HCT116 (cell line): ENCODE results near the gene CRTC1. TPM values are rescaled to one million over a fixed set of nuclear protein-coding genes. Genes with fewer than 3 reads are reported as not detected.

ENCODE experiments used
- ATAC-seq: fragments of 200-7000 bp; cut with Tn5 transposase; 2 replicates; pipeline ENCODE4 v1.9.1; 2020; ENCODE audit warnings: mild to moderate bottlenecking, moderate library complexity
- BruUV-seq: library from RNA; stranded (reverse); fragments of 400-500 nt; replicated peaks from 2 replicates; lab custom pipeline; 2021; lab: Mats Ljungman, UMichigan
- CTCF ChIA-PET: fragments of 300-600 bp; sonication (Branson Sonifier 250); formaldehyde crosslinking; loops from one replicate; lab custom pipeline; 2021; ENCODE audit warnings: antibody characterized with exemption; lab: Charles Lee
- POLR2A ChIA-PET: fragments of 300-600, 350-600 bp; sonication (Branson Sonifier 250); formaldehyde crosslinking; loops from one replicate; lab custom pipeline; 2021; ENCODE audit warnings: antibody characterized with exemption; lab: Charles Lee
- RAD21 ChIA-PET, 2 experiments: fragments of 300-600 bp; sonication (Branson Sonifier 250); formaldehyde crosslinking; loops; one replicate each; lab custom pipeline; 2023; ENCODE audit warnings: low total read pairs in 2 of 2; ENCODE audit not compliant: uncharacterized antibody in 2 of 2, unreplicated experiment in 2 of 2, low non-redundant PET in 1 of 2; lab: Charles Lee
- DNase-seq: peaks from one replicate; pipeline ENCODE4 v3.0.0-alpha.2; 2010; ENCODE audit warnings: low read depth, low spot score
- H2AFZ ChIP-seq: fragments of 200-600 bp; shearing (Covaris generic), sonication (generic); 2 replicates; pipeline ENCODE4 v1.6.1; 2017; ENCODE audit warnings: low read depth, mixed run types, mixed read lengths, antibody characterized with exemption, low read length; ENCODE audit not compliant: poor library complexity, severe bottlenecking
- H3K27ac ChIP-seq: 2 replicates; pipeline ENCODE4 v1.5.1; 2012; ENCODE audit warnings: low read depth, low read length
- H3K27me3 ChIP-seq: fragments of 200-600 bp; sonication (generic); 2 replicates; pipeline ENCODE4 v1.6.1; 2016; ENCODE audit warnings: mixed run types, low read length, mixed read lengths; ENCODE audit not compliant: insufficient read depth
- H3K36me3 ChIP-seq, 2 experiments: fragments of 200-500 bp in 1 of 2; fragments of 200-600 bp in 1 of 2; sonication (Bioruptor generic) in 1 of 2; sonication (generic) in 1 of 2; 2 replicates each; pipeline versions ENCODE4 v1.5.1 to v1.6.1; 2014 to 2016; ENCODE audit warnings: low read length in 2 of 2, inconsistent platforms in 1 of 2, mixed read lengths in 1 of 2, mixed run types in 1 of 2; ENCODE audit not compliant: insufficient read depth in 2 of 2, control insufficient read depth in 1 of 2
- H3K4me1 ChIP-seq, 2 experiments: fragments of 200-600 bp in 1 of 2; sonication (generic) in 1 of 2; 2 replicates each; pipeline versions ENCODE4 v1.5.1 to v1.6.1; 2012 to 2017; ENCODE audit warnings: low read length in 2 of 2, inconsistent platforms in 1 of 2, mild to moderate bottlenecking in 1 of 2, mixed read lengths in 1 of 2, mixed run types in 1 of 2, moderate library complexity in 1 of 2; ENCODE audit not compliant: insufficient read depth in 2 of 2, control insufficient read depth in 1 of 2
- H3K4me2 ChIP-seq: fragments of 200-600 bp; sonication (generic); 2 replicates; pipeline ENCODE4 v1.6.1; 2017; ENCODE audit warnings: mixed run types, low read length, mixed read lengths
- H3K4me3 ChIP-seq, 2 experiments: fragments of 200-600 bp in 1 of 2; sonication (generic) in 1 of 2; replicated peaks in 1 of 2; 2 replicates each; pipeline ENCODE4 v1.5.1; 2011 to 2016; ENCODE audit warnings: low read length in 2 of 2, control low read depth in 1 of 2, low read depth in 1 of 2, mild to moderate bottlenecking in 1 of 2, mixed read lengths in 1 of 2, mixed run types in 1 of 2
- H3K79me2 ChIP-seq: fragments of 200-600 bp; sonication (generic); 2 replicates; pipeline ENCODE4 v1.6.1; 2017; ENCODE audit warnings: mild to moderate bottlenecking, mixed run types, low read length, moderate library complexity, mixed read lengths; ENCODE audit not compliant: insufficient read depth
- H3K9ac ChIP-seq: fragments of 200-600 bp; sonication (generic); 2 replicates; pipeline ENCODE4 v1.6.1; 2016; ENCODE audit warnings: low read length, mixed read lengths
- H3K9me2 ChIP-seq: fragments of 200-600 bp; sonication (generic), shearing (Covaris generic); 2 replicates; pipeline ENCODE4 v1.6.1; 2017; ENCODE audit warnings: mixed run types, mild to moderate bottlenecking, moderate library complexity; ENCODE audit not compliant: insufficient read depth
- H3K9me3 ChIP-seq, 2 experiments: fragments of 200-500 bp in 1 of 2; fragments of 200-600 bp in 1 of 2; sonication (Bioruptor generic) in 1 of 2; sonication (generic) in 1 of 2; 2 replicates each; pipeline ENCODE4 v1.6.1; 2014 to 2017; ENCODE audit warnings: low read length in 2 of 2, mixed read lengths in 2 of 2, inconsistent platforms in 1 of 2, low read depth in 1 of 2, mild to moderate bottlenecking in 1 of 2, mixed run types in 1 of 2, moderate library complexity in 1 of 2; ENCODE audit not compliant: control insufficient read depth in 1 of 2, insufficient read depth in 1 of 2
- H4K20me1 ChIP-seq: fragments of 200-600 bp; sonication (generic), shearing (Covaris generic); 2 replicates; pipeline ENCODE4 v1.6.1; 2017; ENCODE audit warnings: mixed run types, mild to moderate bottlenecking, moderate library complexity; ENCODE audit not compliant: insufficient read depth
- CBX3 ChIP-seq: IDR thresholded peaks from 2 replicates; pipeline ENCODE4 v1.6.1; 2012; ENCODE audit warnings: low read depth
- CEBPB ChIP-seq: IDR thresholded peaks from 2 replicates; pipeline ENCODE4 v1.6.1; 2012; ENCODE audit warnings: low read depth
- EGR1 ChIP-seq: IDR thresholded peaks from 2 replicates; pipeline ENCODE4 v1.6.1; 2012; ENCODE audit warnings: low read depth
- EZH2 ChIP-seq: fragments of 200-600 bp; sonication (generic); IDR thresholded peaks from 2 replicates; pipeline ENCODE4 v1.6.1; 2017; ENCODE audit warnings: antibody characterized with exemption, mixed run types
- EZH2phosphoT487 ChIP-seq: fragments of 200-600 bp; IDR thresholded peaks from 2 replicates; pipeline ENCODE4 v1.6.1; 2018; ENCODE audit warnings: antibody characterized with exemption, borderline replicate concordance
- JUND ChIP-seq: IDR thresholded peaks from 2 replicates; pipeline ENCODE4 v1.6.1; 2012
- POLR2AphosphoS5 ChIP-seq: IDR thresholded peaks from 2 replicates; pipeline ENCODE4 v1.6.1; 2011; ENCODE audit warnings: mild to moderate bottlenecking, low read depth, low read length, moderate library complexity
- SP1 ChIP-seq: IDR thresholded peaks from 2 replicates; pipeline ENCODE4 v1.6.1; 2012; ENCODE audit warnings: low read depth
- SRF ChIP-seq: IDR thresholded peaks from 2 replicates; pipeline ENCODE4 v1.6.1; 2012; ENCODE audit warnings: low read depth
- YY1 ChIP-seq: IDR thresholded peaks from 2 replicates; pipeline ENCODE4 v1.6.1; 2011; ENCODE audit warnings: low read length, low read depth, moderate library complexity, mild to moderate bottlenecking; ENCODE audit not compliant: insufficient replicate concordance; ENCODE audit errors: extremely low read depth
- ZFX ChIP-seq: fragments of 450-650 bp; IDR thresholded peaks from 2 replicates; pipeline ENCODE4 v1.6.1; 2017
- intact Hi-C: fragments of 100-400 bp; cut with micrococcal nuclease; formaldehyde crosslinking; loops from 2 replicates; pipeline ENCODE4 v1.10.0; 2022
- total RNA-seq: library from RNA; stranded (reverse); gene quantifications from one replicate; pipeline ENCODE4 v1.2.1, GENCODE V29; 2021; ENCODE audit not compliant: unreplicated experiment
- TF ChIP-seq, protein P1 (sequence below): IDR thresholded peaks from 2 replicates; pipeline ENCODE4 v1.6.1; 2012; ENCODE audit warnings: low read depth
- TF ChIP-seq, protein P2 (sequence below): IDR thresholded peaks from 2 replicates; pipeline ENCODE4 v1.6.1; 2011; ENCODE audit warnings: mild to moderate bottlenecking, low read length, moderate library complexity; ENCODE audit not compliant: insufficient replicate concordance; ENCODE audit errors: extremely low read depth

Gene CRTC1
- total RNA-seq, 1 experiment from 2014 or later: 14.9 TPM

- Histone ChIP-seq H3K4me3 (no peak overlapping the region), H3K36me3 (no peaks in the 10 kb centered on the region), H3K4me1 (peaks cover 0 to 14% of the 10 kb centered on the region in 2 experiments; a peak in 2 of 4 replicates), H4K20me1 (no peaks in the 10 kb centered on the region), H3K27ac (no peak overlapping the region), H3K79me2 (no peaks in the 10 kb centered on the region), H3K9ac (no peak overlapping the region), H3K27me3 (no peaks in the 10 kb centered on the region), H3K4me2 (no peak overlapping the region), H3K9me3 (no peaks in the 10 kb centered on the region), H2AFZ (no peak overlapping the region)
- intact Hi-C loops: no loop called here
- CTCF ChIA-PET: no interaction called here
- RAD21 ChIA-PET: no interaction called here
- no peak for ATAC-seq
- no peak for DNase-seq
- no TSS peak for BruUV-seq
- POLR2A ChIA-PET: interaction anchor here (0.6 kb wide), 1 partner anchor 31 kb away, joined by 4 read pairs; no protein-coding TSS in a partner anchor
- TF ChIP-seq ZFX (no peak), SRF (no peak), CEBPB (no peak), POLR2AphosphoS5 (no peak), CBX3 (no peak), YY1 (no peak), EZH2phosphoT487 (no peak), EGR1 (no peak), JUND (no peak), SP1 (no peak), EZH2 (no peak)
- TF ChIP-seq, protein P1, sequence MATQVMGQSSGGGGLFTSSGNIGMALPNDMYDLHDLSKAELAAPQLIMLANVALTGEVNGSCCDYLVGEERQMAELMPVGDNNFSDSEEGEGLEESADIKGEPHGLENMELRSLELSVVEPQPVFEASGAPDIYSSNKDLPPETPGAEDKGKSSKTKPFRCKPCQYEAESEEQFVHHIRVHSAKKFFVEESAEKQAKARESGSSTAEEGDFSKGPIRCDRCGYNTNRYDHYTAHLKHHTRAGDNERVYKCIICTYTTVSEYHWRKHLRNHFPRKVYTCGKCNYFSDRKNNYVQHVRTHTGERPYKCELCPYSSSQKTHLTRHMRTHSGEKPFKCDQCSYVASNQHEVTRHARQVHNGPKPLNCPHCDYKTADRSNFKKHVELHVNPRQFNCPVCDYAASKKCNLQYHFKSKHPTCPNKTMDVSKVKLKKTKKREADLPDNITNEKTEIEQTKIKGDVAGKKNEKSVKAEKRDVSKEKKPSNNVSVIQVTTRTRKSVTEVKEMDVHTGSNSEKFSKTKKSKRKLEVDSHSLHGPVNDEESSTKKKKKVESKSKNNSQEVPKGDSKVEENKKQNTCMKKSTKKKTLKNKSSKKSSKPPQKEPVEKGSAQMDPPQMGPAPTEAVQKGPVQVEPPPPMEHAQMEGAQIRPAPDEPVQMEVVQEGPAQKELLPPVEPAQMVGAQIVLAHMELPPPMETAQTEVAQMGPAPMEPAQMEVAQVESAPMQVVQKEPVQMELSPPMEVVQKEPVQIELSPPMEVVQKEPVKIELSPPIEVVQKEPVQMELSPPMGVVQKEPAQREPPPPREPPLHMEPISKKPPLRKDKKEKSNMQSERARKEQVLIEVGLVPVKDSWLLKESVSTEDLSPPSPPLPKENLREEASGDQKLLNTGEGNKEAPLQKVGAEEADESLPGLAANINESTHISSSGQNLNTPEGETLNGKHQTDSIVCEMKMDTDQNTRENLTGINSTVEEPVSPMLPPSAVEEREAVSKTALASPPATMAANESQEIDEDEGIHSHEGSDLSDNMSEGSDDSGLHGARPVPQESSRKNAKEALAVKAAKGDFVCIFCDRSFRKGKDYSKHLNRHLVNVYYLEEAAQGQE: no peak
- TF ChIP-seq, protein P2, sequence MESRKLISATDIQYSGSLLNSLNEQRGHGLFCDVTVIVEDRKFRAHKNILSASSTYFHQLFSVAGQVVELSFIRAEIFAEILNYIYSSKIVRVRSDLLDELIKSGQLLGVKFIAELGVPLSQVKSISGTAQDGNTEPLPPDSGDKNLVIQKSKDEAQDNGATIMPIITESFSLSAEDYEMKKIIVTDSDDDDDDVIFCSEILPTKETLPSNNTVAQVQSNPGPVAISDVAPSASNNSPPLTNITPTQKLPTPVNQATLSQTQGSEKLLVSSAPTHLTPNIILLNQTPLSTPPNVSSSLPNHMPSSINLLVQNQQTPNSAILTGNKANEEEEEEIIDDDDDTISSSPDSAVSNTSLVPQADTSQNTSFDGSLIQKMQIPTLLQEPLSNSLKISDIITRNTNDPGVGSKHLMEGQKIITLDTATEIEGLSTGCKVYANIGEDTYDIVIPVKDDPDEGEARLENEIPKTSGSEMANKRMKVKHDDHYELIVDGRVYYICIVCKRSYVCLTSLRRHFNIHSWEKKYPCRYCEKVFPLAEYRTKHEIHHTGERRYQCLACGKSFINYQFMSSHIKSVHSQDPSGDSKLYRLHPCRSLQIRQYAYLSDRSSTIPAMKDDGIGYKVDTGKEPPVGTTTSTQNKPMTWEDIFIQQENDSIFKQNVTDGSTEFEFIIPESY: no peak
- TF ChIP-seq, all 23 proteins: peak for 0
- H3K9me2 ChIP-seq: no peaks in the 10 kb centered on the region
Observed at GRCh38 chr19:18777301-18778075, 94.0 kb downstream of the CRTC1 start.
